Breast epithelium (tissue), 3 donors: Measurements from ENCODE around the gene GRAP.

Source experiments
- CTCF ChIP-seq, 3 donors: fragments of 450-650 bp; IDR thresholded peaks; one replicate each; pipeline ENCODE4 v1.5.1; 2016 to 2017; ENCODE audit warnings: antibody characterized with exemption in 3 of 3, mild to moderate bottlenecking in 3 of 3, moderate library complexity in 3 of 3
- POLR2A ChIP-seq: fragments of 450-650 bp; IDR thresholded peaks from one replicate; pipeline ENCODE4 v1.6.1; 2016; ENCODE audit warnings: antibody characterized with exemption, mild to moderate bottlenecking, moderate library complexity
- POLR2AphosphoS5 ChIP-seq, 3 donors: sonication (generic); formaldehyde crosslinking; IDR thresholded peaks; one replicate each; pipeline ENCODE4 v1.6.1; 2017; ENCODE audit warnings: antibody characterized with exemption in 3 of 3

- no peak for TF ChIP-seq CTCF (IDR thresholded peaks at IDR 0.05)
- TF ChIP-seq POLR2A, result no peak
- TF ChIP-seq POLR2AphosphoS5 (IDR thresholded peaks at IDR 0.05), result no peak
Observed at GRCh38 chr17:18981335-18981641, 65.5 kb downstream of the GRAP start.
